ENCODE measurements around the gene SYAP1.
A peak's percentile ranks its signal among the peaks of the same experiment; 100 is the strongest.

The SYAP1 gene

DNA sequence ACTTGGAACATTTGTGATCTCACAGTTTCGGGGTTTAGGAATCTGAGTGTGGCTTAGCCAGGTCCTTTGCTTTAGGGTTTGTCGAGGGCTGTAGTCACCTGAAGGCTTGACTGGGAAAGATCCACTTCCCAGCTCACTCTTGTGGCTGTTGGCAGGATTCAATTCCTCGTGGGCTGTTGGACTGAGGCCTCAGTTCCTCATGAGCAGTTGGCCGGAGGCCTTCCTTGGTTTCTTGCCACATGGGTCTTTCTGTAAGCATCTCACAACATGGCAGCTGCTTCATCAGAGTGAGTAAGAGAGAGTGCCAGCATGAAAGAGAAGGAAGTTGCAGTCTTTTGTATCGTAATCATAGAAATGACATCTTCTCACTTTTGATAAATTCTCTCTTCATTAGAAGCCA, 77.9 kb downstream of the SYAP1 start:
- H3K4me3 ChIP-seq (ENCODE audit: low read depth, low read length): no peak overlapping the region
- in situ Hi-C loops (cut with HindIII; ENCODE audit: low sequenced_read_pairs): no loop called here
- TF ChIP-seq, protein P1, sequence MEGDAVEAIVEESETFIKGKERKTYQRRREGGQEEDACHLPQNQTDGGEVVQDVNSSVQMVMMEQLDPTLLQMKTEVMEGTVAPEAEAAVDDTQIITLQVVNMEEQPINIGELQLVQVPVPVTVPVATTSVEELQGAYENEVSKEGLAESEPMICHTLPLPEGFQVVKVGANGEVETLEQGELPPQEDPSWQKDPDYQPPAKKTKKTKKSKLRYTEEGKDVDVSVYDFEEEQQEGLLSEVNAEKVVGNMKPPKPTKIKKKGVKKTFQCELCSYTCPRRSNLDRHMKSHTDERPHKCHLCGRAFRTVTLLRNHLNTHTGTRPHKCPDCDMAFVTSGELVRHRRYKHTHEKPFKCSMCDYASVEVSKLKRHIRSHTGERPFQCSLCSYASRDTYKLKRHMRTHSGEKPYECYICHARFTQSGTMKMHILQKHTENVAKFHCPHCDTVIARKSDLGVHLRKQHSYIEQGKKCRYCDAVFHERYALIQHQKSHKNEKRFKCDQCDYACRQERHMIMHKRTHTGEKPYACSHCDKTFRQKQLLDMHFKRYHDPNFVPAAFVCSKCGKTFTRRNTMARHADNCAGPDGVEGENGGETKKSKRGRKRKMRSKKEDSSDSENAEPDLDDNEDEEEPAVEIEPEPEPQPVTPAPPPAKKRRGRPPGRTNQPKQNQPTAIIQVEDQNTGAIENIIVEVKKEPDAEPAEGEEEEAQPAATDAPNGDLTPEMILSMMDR (IDR thresholded peaks at IDR 0.05; ENCODE audit: low read depth, low read length): no peak
- peak; percentile 14 for DNase-seq (ENCODE audit: low read depth, low spot score)

DNA sequence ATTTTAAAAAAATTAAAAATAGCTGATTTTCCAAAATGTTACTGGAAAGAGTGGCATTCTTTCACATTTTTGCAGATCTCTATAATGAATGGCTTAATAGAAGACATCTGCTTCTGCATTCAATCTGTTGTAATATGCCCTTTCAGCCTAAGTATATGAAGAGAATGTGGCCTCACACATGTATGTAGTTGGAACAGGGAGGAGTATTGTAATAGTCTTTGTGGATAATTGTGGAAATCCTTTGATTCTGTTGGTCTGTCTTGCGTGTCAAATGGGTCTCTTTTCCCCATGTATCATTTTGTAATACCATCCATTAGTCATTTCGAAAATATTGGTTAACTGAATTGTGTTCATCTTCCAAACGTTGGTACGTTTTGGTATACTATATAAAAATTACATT, 78.4 kb downstream of the SYAP1 start:
- in situ Hi-C loops (cut with HindIII; ENCODE audit: low sequenced_read_pairs): no loop called here
- no peak overlapping the region for H3K4me3 ChIP-seq (ENCODE audit: low read depth, low read length)
- TF ChIP-seq, protein P1 (IDR thresholded peaks at IDR 0.05; ENCODE audit: low read depth, low read length): no peak
- no peak for DNase-seq (ENCODE audit: low read depth, low spot score)

DNA sequence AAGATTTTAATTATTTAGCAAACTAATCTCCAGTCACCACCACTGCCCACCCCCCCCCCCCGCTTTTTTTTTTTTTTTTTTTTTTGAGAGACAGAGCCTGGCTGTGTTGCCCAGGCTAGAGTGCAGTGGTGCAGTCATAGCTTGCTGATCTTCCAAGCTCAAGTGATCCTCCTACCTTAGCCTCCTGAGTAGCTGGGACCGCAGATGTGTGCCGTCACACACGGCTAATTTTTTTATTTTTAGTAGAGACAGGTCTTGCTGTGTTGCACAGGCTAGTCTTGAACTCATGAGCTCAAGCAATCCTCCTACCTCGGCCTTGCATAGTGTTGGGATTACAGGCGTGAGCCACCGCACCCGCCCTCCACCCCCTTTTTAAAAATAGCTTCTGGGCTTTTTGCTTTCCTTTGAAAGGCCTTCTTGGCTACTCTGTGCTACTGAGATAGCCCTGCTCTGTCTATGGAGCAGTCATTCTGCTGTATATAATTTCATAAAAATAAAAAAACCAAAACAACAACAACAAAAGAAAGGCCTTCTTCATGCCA, 85.6 kb downstream of the SYAP1 start:
- H3K4me3 ChIP-seq (ENCODE audit: low read depth, low read length): no peak overlapping the region
- in situ Hi-C loops (cut with HindIII; ENCODE audit: low sequenced_read_pairs): no loop called here
- no peak for DNase-seq (ENCODE audit: low read depth, low spot score)
- TF ChIP-seq, protein P1 (IDR thresholded peaks at IDR 0.05; ENCODE audit: low read depth, low read length): no peak

DNA sequence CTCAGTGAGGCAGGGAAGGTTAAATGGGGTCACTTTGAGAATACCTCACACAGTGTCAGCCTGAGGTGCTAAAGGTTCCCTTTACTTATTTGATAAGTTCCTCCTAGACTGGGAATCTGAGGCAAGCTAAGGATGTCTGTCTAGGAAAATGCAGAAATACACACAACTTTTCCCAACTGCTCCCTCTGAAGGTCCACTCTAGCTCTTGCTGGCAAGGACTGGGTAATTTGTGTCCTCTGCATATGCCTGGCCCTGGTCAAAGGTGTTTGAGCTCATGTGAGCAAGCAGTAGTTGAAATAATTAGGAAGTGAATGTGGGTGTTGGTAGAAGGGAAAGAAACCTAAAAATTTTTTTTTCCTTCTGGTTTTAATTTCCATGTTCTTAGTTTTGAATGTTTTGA, 88.1 kb downstream of the SYAP1 start:
- in situ Hi-C loops (cut with HindIII; ENCODE audit: low sequenced_read_pairs): no loop called here
- H3K4me3 ChIP-seq (ENCODE audit: low read depth, low read length): no peak overlapping the region
- TF ChIP-seq, protein P1 (IDR thresholded peaks at IDR 0.05; ENCODE audit: low read depth, low read length): peak; percentile 70
- DNase-seq (ENCODE audit: low read depth, low spot score): peak; percentile 55

DNA sequence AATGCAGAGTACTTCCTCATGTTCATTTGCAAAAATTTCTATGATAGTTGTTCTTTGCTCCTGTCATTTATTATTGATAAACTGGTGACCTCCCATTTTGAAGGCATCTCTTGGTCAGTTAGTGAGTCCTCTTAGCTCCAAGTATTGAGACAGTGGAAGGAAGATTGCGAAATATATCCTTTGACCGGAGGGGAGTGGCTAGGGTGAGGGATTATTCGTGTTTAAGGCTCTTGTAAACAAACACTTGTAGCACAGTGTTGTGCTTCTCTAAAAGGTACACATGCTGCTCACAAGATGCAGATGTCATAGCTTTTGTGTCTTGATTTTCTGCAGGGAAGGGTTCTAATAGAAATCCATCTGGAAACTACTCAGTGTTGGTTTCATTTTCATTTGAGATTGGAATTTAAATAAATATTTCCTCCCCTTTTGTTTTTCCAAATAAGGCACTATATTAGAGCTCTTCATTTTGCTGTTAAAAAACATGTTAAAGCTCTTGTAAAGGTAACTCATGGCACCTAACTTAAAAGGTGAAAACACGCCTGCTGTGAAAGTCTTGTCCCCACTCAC, 88.6 kb downstream of the SYAP1 start:
- H3K4me3 ChIP-seq (ENCODE audit: low read depth, low read length): peak overlapping the region; percentile 16
- TF ChIP-seq, protein P1 (IDR thresholded peaks at IDR 0.05; ENCODE audit: low read depth, low read length): no peak
- DNase-seq (ENCODE audit: low read depth, low spot score): peak; percentile 40
- in situ Hi-C loops (cut with HindIII; ENCODE audit: low sequenced_read_pairs): no loop called here

DNA sequence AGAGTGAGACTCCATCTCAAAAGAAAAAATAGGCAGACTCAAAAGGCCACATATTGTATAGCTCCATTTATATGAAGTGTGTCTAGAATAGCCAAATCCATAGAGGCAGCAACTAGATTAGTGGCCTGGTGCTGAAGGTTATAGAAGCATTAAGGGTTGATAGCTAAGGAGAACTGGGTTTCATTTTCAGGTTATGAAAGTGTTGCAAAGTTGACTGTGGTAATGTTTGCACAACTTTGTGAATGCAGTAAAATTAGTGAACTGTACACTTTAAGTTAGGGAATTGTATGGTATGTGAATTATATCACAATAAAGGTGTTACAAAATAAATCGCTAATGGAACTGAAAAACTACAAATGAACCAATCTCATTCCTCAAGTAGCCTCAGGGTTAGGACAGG, 95.2 kb downstream of the SYAP1 start:
- DNase-seq (ENCODE audit: low read depth, low spot score): no peak
- H3K4me3 ChIP-seq (ENCODE audit: low read depth, low read length): no peak overlapping the region
- in situ Hi-C loops (cut with HindIII; ENCODE audit: low sequenced_read_pairs): no loop called here
- TF ChIP-seq, protein P1 (IDR thresholded peaks at IDR 0.05; ENCODE audit: low read depth, low read length): no peak

All from astrocyte of the spinal cord (primary cell).